Measurements from ENCODE around the gene GALNT18. TPM values are rescaled to one million over a fixed set of nuclear protein-coding genes. Genes with fewer than 3 reads are reported as not detected.

GALNT18 gene
- total and polyA plus RNA-seq, 2 donors (not counting 3 experiments of a cell fraction or from before 2014, with no cell fraction given): 0.17 to 0.18 TPM

DNA sequence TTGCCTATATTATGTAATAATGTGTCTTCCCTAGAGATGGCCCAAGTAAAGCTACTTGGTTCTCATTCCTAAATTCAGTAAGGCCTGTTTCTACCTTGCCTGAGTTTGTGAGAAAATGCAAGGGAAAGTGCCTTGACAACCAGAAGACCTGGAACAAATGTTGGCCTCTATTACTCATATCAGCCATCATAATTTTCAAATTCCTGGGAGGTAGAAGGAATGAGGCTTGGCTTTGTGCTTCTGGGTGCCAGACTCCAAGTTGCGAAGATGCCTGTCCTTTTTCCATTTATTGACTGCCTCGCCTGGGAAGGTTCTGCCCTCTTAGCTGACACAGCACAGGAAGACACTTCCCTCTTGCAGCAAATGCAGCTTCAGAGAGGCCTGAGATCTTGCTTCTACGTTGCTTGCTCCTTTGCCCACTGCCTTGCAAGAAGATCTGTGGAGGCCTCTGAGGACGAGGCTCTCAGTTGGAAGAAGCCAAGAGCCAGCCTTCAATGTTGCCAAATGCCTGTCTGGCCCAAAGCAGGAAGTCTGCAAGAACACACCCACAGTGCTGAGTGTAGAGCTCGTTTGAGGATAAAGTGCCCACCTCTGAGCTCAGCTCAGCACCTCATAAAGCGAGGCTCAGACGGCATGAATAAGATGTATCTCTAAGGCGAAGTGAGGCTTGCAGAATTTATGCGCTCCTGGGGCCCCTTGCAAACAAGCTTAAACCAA, 120.1 kb downstream of the GALNT18 start:
- CTCF ChIA-PET: no interaction called here

DNA sequence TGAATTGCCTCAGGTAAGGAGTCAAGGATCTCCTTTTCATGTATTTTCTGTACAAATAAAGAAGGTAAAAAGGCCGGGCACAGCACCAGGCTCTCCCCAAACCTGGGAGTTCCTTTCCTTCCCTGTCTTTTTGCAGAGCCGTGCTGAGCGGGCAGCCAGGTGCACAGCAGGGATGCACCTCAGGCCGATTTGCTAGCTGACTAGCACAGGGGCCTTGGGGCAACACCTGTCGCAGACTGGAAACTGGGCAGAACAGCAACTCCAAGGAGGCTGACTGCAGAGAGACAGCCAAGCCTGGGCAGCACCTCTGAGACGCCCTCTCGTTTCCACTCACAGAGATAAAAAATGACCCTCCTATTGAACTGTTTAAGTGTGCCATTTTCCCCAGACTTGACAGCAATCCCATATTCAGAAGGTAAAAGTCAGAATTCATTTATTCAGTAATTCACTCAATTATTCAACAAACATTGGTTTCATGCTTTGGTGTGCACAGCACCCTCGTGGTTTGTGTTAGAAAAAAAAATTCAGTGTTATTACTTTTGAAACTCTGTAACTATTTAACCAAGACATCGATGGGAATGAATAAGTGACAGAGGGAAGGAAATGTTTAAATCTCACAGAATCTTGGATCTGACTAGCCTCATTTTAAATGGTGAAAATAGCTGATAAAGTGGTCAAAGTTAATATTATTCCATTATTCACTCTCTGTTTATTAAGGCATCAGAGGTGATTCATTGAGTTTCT, 120.9 kb downstream of the GALNT18 start:
- H4K20me1 ChIP-seq (replicated peaks; ENCODE audit: control insufficient read depth, extremely low read depth, insufficient read depth, low read length): no peaks in the 10 kb centered on the region
- ChIA-PET POLR2A (no interaction called here), CTCF (no interaction called here)
- intact Hi-C loops (cut with micrococcal nuclease) (no loop called here), dilution Hi-C loops (cut with MboI; ENCODE audit: extremely low pct_ligation_motif_present, low sequenced_read_pairs) (no loop called here)
- H3K4me2 ChIP-seq (ENCODE audit: insufficient read depth, low read length): no peak overlapping the region
- FAIRE-seq (no peak), DNase-seq (ENCODE audit: low read depth, low spot score) (no peak)
- no peaks in the 10 kb centered on the region for H3K4me1 ChIP-seq (ENCODE audit: control insufficient read depth, extremely low read depth, insufficient read depth, low read length)
- no peaks in the 10 kb centered on the region for H3K9me1 ChIP-seq (replicated peaks; ENCODE audit: control insufficient read depth, extremely low read depth, insufficient read depth, low read length)
- no TSS peak for BruUV-seq (replicated peaks)
- H3K27ac ChIP-seq (ENCODE audit: insufficient read depth, low read depth, low read length): no peak overlapping the region
- no peaks in the 10 kb centered on the region for H3K79me2 ChIP-seq (ENCODE audit: control insufficient read depth, insufficient read depth, low read length)
- no peaks in the 10 kb centered on the region for H3K27me3 ChIP-seq (ENCODE audit: control insufficient read depth in 2 of 2, insufficient read depth in 2 of 2, low read length in 2 of 2)
- H2AFZ ChIP-seq (ENCODE audit: low read depth, low read length): no peak overlapping the region
- no peak overlapping the region for H3K9ac ChIP-seq (replicated peaks; ENCODE audit: extremely low read depth, insufficient read depth, low read length)
- H3K4me3 ChIP-seq (replicated peaks in 1 of 3; ENCODE audit: insufficient read depth in 1 of 3, low read depth in 1 of 3, low read length in 3 of 3): no peak overlapping the region
- no peaks in the 10 kb centered on the region for H3K36me3 ChIP-seq (ENCODE audit: control insufficient read depth in 2 of 2, extremely low read depth in 1 of 2, insufficient read depth in 2 of 2, low read length in 2 of 2)
- no peaks in the 10 kb centered on the region for H3K9me3 ChIP-seq (replicated peaks; ENCODE audit: control insufficient read depth, insufficient read depth, low read length)
- TF ChIP-seq MYC (IDR thresholded peaks at IDR 0.05; ENCODE audit: low read depth, low read length) (no peak), JUN (IDR thresholded peaks at IDR 0.05; ENCODE audit: borderline replicate concordance, insufficient read depth, insufficient read length, low read depth) (no peak), GATA2 (IDR thresholded peaks at IDR 0.05; ENCODE audit: insufficient read depth, insufficient read length, low read depth, low read length) (no peak), POLR2AphosphoS5 (IDR thresholded peaks at IDR 0.05; ENCODE audit: insufficient read depth, low read depth, low read length) (no peak), EZH2 (IDR thresholded peaks at IDR 0.05; ENCODE audit: borderline replicate concordance, low read depth, low read length, severe bottlenecking) (no peak), FOS (IDR thresholded peaks at IDR 0.05; ENCODE audit: borderline replicate concordance, insufficient read depth, low read length) (no peak), POLR2A (IDR thresholded peaks at IDR 0.05; ENCODE audit: low read depth, low read length) (no peak)
- TF ChIP-seq, protein P1, sequence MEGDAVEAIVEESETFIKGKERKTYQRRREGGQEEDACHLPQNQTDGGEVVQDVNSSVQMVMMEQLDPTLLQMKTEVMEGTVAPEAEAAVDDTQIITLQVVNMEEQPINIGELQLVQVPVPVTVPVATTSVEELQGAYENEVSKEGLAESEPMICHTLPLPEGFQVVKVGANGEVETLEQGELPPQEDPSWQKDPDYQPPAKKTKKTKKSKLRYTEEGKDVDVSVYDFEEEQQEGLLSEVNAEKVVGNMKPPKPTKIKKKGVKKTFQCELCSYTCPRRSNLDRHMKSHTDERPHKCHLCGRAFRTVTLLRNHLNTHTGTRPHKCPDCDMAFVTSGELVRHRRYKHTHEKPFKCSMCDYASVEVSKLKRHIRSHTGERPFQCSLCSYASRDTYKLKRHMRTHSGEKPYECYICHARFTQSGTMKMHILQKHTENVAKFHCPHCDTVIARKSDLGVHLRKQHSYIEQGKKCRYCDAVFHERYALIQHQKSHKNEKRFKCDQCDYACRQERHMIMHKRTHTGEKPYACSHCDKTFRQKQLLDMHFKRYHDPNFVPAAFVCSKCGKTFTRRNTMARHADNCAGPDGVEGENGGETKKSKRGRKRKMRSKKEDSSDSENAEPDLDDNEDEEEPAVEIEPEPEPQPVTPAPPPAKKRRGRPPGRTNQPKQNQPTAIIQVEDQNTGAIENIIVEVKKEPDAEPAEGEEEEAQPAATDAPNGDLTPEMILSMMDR (IDR thresholded peaks at IDR 0.05; ENCODE audit: extremely low read depth in 1 of 2, insufficient read depth in 1 of 2, low read depth in 1 of 2, low read length in 2 of 2): no peak
- TF ChIP-seq, protein P2, sequence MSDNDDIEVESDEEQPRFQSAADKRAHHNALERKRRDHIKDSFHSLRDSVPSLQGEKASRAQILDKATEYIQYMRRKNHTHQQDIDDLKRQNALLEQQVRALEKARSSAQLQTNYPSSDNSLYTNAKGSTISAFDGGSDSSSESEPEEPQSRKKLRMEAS (IDR thresholded peaks at IDR 0.05; ENCODE audit: insufficient read depth, insufficient read length): no peak

More for the DNA sequence above, 120.1 kb downstream of the GALNT18 start:
- intact Hi-C loops (cut with micrococcal nuclease) (no loop called here), dilution Hi-C loops (cut with MboI; ENCODE audit: extremely low pct_ligation_motif_present, low sequenced_read_pairs) (no loop called here)
- no peaks in the 10 kb centered on the region for H4K20me1 ChIP-seq (replicated peaks; ENCODE audit: control insufficient read depth, extremely low read depth, insufficient read depth, low read length)
- H3K4me2 ChIP-seq (ENCODE audit: insufficient read depth, low read length): no peak overlapping the region
- H3K4me1 ChIP-seq (ENCODE audit: control insufficient read depth, extremely low read depth, insufficient read depth, low read length): no peaks in the 10 kb centered on the region
- POLR2A ChIA-PET: no interaction called here
- DNase-seq (ENCODE audit: low read depth, low spot score) (no peak), FAIRE-seq (no peak)
- no peak overlapping the region for H3K4me3 ChIP-seq (replicated peaks in 1 of 3; ENCODE audit: insufficient read depth in 1 of 3, low read depth in 1 of 3, low read length in 3 of 3)
- H3K9me1 ChIP-seq (replicated peaks; ENCODE audit: control insufficient read depth, extremely low read depth, insufficient read depth, low read length): no peaks in the 10 kb centered on the region
- H3K9ac ChIP-seq (replicated peaks; ENCODE audit: extremely low read depth, insufficient read depth, low read length): no peak overlapping the region
- no peaks in the 10 kb centered on the region for H3K9me3 ChIP-seq (replicated peaks; ENCODE audit: control insufficient read depth, insufficient read depth, low read length)
- no peaks in the 10 kb centered on the region for H3K79me2 ChIP-seq (ENCODE audit: control insufficient read depth, insufficient read depth, low read length)
- no TSS peak for BruUV-seq (replicated peaks)
- no peak overlapping the region for H3K27ac ChIP-seq (ENCODE audit: insufficient read depth, low read depth, low read length)
- no peaks in the 10 kb centered on the region for H3K27me3 ChIP-seq (ENCODE audit: control insufficient read depth in 2 of 2, insufficient read depth in 2 of 2, low read length in 2 of 2)
- no peak for TF ChIP-seq MYC (IDR thresholded peaks at IDR 0.05; ENCODE audit: low read depth, low read length)
- TF ChIP-seq GATA2 (IDR thresholded peaks at IDR 0.05; ENCODE audit: insufficient read depth, insufficient read length, low read depth, low read length): no peak
- no peak for TF ChIP-seq FOS (IDR thresholded peaks at IDR 0.05; ENCODE audit: borderline replicate concordance, insufficient read depth, low read length)
- no peak for TF ChIP-seq EZH2 (IDR thresholded peaks at IDR 0.05; ENCODE audit: borderline replicate concordance, low read depth, low read length, severe bottlenecking)
- TF ChIP-seq, protein P2 (IDR thresholded peaks at IDR 0.05; ENCODE audit: insufficient read depth, insufficient read length): no peak
- no peak for TF ChIP-seq POLR2AphosphoS5 (IDR thresholded peaks at IDR 0.05; ENCODE audit: insufficient read depth, low read depth, low read length)
- TF ChIP-seq POLR2A (IDR thresholded peaks at IDR 0.05; ENCODE audit: low read depth, low read length): no peak
- H2AFZ ChIP-seq (ENCODE audit: low read depth, low read length): no peak overlapping the region
- H3K36me3 ChIP-seq (ENCODE audit: control insufficient read depth in 2 of 2, extremely low read depth in 1 of 2, insufficient read depth in 2 of 2, low read length in 2 of 2): no peaks in the 10 kb centered on the region

All from endothelial cell of umbilical vein (primary cell).